Muscle layer of duodenum (tissue), 2 donors: Measurements from ENCODE around the gene BRD1.
"Not testable (repeated sequence)": the region's sequence is repeated elsewhere in the genome, so short reads cannot be mapped to it uniquely, and the experiment has no call there.

Experiments
- H3K27ac ChIP-seq: one replicate; pipeline ENCODE4 v1.7.0; 2013; ENCODE audit warnings: mild to moderate bottlenecking, low read length
- H3K27me3 ChIP-seq: one replicate; pipeline ENCODE4 v1.7.0; 2013; ENCODE audit warnings: low read depth, mild to moderate bottlenecking, control low read depth, low read length
- H3K36me3 ChIP-seq, 2 donors: one replicate each; pipeline ENCODE4 v1.7.0; 2013; ENCODE audit warnings: low read length in 2 of 2, control low read depth in 1 of 2, mild to moderate bottlenecking in 1 of 2; ENCODE audit not compliant: insufficient read depth in 2 of 2, control insufficient read depth in 1 of 2
- H3K4me1 ChIP-seq, 2 donors: one replicate each; pipeline ENCODE4 v1.7.0; 2013; ENCODE audit warnings: low read length in 2 of 2, mild to moderate bottlenecking in 2 of 2, control low read depth in 1 of 2, moderate library complexity in 1 of 2; ENCODE audit not compliant: insufficient read depth in 2 of 2, control insufficient read depth in 1 of 2
- H3K4me3 ChIP-seq, 2 donors: one replicate each; pipeline ENCODE4 v1.7.0; 2013; ENCODE audit warnings: low read length in 2 of 2, low read depth in 1 of 2, mild to moderate bottlenecking in 1 of 2
- H3K9me3 ChIP-seq, 2 donors: one replicate each; pipeline ENCODE4 v1.7.0; 2013; ENCODE audit warnings: low read length in 2 of 2, control low read depth in 1 of 2, mild to moderate bottlenecking in 1 of 2; ENCODE audit not compliant: control insufficient read depth in 1 of 2
- donor health status: healthy.

Gene BRD1

GRCh38 chr22:49823289-49824045 lies 4.2 kb downstream of the BRD1 start:
- Histone ChIP-seq H3K4me3 (no peak overlapping the region), H3K27ac (no peak overlapping the region), H3K36me3 (peaks cover 19 to 36% of the 10 kb centered on the region in 2 donors), H3K27me3 (no peaks in the 10 kb centered on the region), H3K4me1 (peaks cover 12 to 66% of the 10 kb centered on the region in 2 donors), H3K9me3 (no peaks in the 10 kb centered on the region)

- H3K27ac ChIP-seq, H3K4me3 ChIP-seq: not testable (repeated sequence)
Measured at GRCh38 chr22:49821741-49822140, 5.9 kb downstream of the BRD1 start.

GRCh38 chr22:49820984-49821383 lies 6.7 kb downstream of the BRD1 start:
- Histone ChIP-seq H3K4me1 (peaks cover 18 to 76% of the 10 kb centered on the region in 2 donors), H3K27ac (no peak overlapping the region)

More at GRCh38 chr22:49821741-49822140, 5.9 kb downstream of the BRD1 start:
- Histone ChIP-seq H3K36me3 (peaks cover 36 to 42% of the 10 kb centered on the region in 2 donors), H3K4me1 (peaks cover 17 to 75% of the 10 kb centered on the region in 2 donors)
- H3K27me3 ChIP-seq, H3K9me3 ChIP-seq: not testable (repeated sequence)

GRCh38 chr22:49817359-49817758 lies 10.3 kb downstream of the BRD1 start:
- Histone ChIP-seq H3K36me3 (peaks cover 16 to 30% of the 10 kb centered on the region in 2 donors), H3K4me1 (peaks cover 6 to 64% of the 10 kb centered on the region in 2 donors), H3K4me3 (no peak overlapping the region), H3K27me3 (no peaks in the 10 kb centered on the region), H3K9me3 (no peaks in the 10 kb centered on the region), H3K27ac (no peak overlapping the region)

More at GRCh38 chr22:49820984-49821383, 6.7 kb downstream of the BRD1 start:
- peak overlapping the region in 1 of 2 donors; percentile 22 for H3K4me3 ChIP-seq
- H3K36me3 ChIP-seq = peaks cover 36 to 42% of the 10 kb centered on the region in 2 donors
- H3K27me3 ChIP-seq = no peaks in the 10 kb centered on the region
- no peaks in the 10 kb centered on the region for H3K9me3 ChIP-seq

- peaks cover 16 to 20% of the 10 kb centered on the region in 2 donors for H3K36me3 ChIP-seq
- no peaks in the 10 kb centered on the region for H3K27me3 ChIP-seq
- H3K9me3 ChIP-seq = no peaks in the 10 kb centered on the region
- H3K4me3 ChIP-seq = no peak overlapping the region
- no peak overlapping the region for H3K27ac ChIP-seq
- peaks cover 6 to 59% of the 10 kb centered on the region in 2 donors for H3K4me1 ChIP-seq
Measured at GRCh38 chr22:49815641-49816091, 12.0 kb downstream of the BRD1 start.

GRCh38 chr22:49814856-49815255 lies 12.8 kb downstream of the BRD1 start:
- no peak overlapping the region for H3K4me3 ChIP-seq
- peaks cover 13 to 16% of the 10 kb centered on the region in 2 donors for H3K36me3 ChIP-seq
- no peaks in the 10 kb centered on the region for H3K9me3 ChIP-seq
- no peak overlapping the region for H3K27ac ChIP-seq
- no peaks in the 10 kb centered on the region for H3K27me3 ChIP-seq
- H3K4me1 ChIP-seq = peaks cover 6 to 60% of the 10 kb centered on the region in 2 donors

- Histone ChIP-seq H3K4me1 (peaks cover 6 to 64% of the 10 kb centered on the region in 2 donors), H3K9me3 (no peaks in the 10 kb centered on the region), H3K27ac (no peak overlapping the region), H3K27me3 (no peaks in the 10 kb centered on the region), H3K4me3 (no peak overlapping the region), H3K36me3 (peaks cover 10 to 16% of the 10 kb centered on the region in 2 donors)
Measured at GRCh38 chr22:49814164-49814686, 13.4 kb downstream of the BRD1 start.

GRCh38 chr22:49812838-49813237 lies 14.8 kb downstream of the BRD1 start:
- no peaks in the 10 kb centered on the region for H3K9me3 ChIP-seq
- peaks cover 6 to 67% of the 10 kb centered on the region in 2 donors for H3K4me1 ChIP-seq
- H3K36me3 ChIP-seq = peaks cover 4 to 11% of the 10 kb centered on the region in 2 donors

GRCh38 chr22:49811020-49811791 lies 16.5 kb downstream of the BRD1 start:
- H3K27ac ChIP-seq = no peak overlapping the region
- no peaks in the 10 kb centered on the region for H3K27me3 ChIP-seq
- no peaks in the 10 kb centered on the region for H3K9me3 ChIP-seq
- peaks cover 0 to 53% of the 10 kb centered on the region in 2 donors for H3K4me1 ChIP-seq
- peaks cover 0 to 3% of the 10 kb centered on the region in 2 donors for H3K36me3 ChIP-seq
- H3K4me3 ChIP-seq = no peak overlapping the region

More at GRCh38 chr22:49812838-49813237, 14.8 kb downstream of the BRD1 start:
- H3K27ac ChIP-seq = no peak overlapping the region
- no peaks in the 10 kb centered on the region for H3K27me3 ChIP-seq
- H3K4me3 ChIP-seq = no peak overlapping the region

GRCh38 chr22:49810363-49811019 lies 17.2 kb downstream of the BRD1 start:
- no peak overlapping the region for H3K4me3 ChIP-seq
- H3K27ac ChIP-seq = no peak overlapping the region
- peaks cover 0 to 3% of the 10 kb centered on the region in 2 donors for H3K36me3 ChIP-seq
- no peaks in the 10 kb centered on the region for H3K9me3 ChIP-seq
- H3K4me1 ChIP-seq = peaks cover 0 to 46% of the 10 kb centered on the region in 2 donors
- no peaks in the 10 kb centered on the region for H3K27me3 ChIP-seq
